Vagina (tissue), 2 donors: ENCODE results near the gene RAMP1.

ENCODE experiments used
- POLR2AphosphoS5 ChIP-seq, 2 donors: sonication (generic); formaldehyde crosslinking; IDR thresholded peaks; one replicate each; pipeline ENCODE4 v1.9.0; 2017; ENCODE audit warnings: antibody characterized with exemption in 2 of 2, mild to moderate bottlenecking in 2 of 2, low read depth in 1 of 2; ENCODE audit not compliant: insufficient read depth in 1 of 2
- TF ChIP-seq, protein P1 (sequence below), 3 experiments: fragments of 450-650 bp in 2 of 3; fragments of 200-600 bp in 1 of 3; sonication (generic) in 1 of 3; IDR thresholded peaks; one replicate each; pipeline ENCODE4 v1.5.1; 2017 to 2019; ENCODE audit warnings: antibody characterized with exemption in 3 of 3, mild to moderate bottlenecking in 2 of 3, moderate library complexity in 2 of 3

DNA sequence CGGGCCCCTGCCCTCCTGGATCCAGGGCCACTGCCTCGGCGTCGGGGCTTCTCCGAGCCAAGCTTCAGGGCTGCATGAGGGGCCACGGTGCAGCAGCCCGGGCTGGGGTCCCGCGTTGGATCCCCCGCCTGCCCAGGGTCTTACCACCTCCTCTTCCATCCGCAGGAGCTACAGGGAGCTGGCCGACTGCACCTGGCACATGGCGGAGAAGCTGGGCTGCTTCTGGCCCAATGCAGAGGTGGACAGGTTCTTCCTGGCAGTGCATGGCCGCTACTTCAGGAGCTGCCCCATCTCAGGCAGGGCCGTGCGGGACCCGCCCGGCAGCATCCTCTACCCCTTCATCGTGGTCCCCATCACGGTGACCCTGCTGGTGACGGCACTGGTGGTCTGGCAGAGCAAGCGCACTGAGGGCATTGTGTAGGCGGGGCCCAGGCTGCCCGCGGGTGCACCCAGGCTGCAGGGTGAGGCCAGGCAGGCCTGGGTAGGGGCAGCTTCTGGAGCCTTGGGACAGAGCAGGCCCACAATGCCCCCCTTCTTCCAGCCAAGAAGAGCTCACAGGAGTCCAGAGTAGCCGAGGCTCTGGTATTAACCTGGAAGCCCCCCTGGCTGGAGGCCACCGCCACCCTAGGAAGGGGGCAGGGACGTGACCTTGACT, 52.1 kb downstream of the RAMP1 start:
- TF ChIP-seq, protein P1, sequence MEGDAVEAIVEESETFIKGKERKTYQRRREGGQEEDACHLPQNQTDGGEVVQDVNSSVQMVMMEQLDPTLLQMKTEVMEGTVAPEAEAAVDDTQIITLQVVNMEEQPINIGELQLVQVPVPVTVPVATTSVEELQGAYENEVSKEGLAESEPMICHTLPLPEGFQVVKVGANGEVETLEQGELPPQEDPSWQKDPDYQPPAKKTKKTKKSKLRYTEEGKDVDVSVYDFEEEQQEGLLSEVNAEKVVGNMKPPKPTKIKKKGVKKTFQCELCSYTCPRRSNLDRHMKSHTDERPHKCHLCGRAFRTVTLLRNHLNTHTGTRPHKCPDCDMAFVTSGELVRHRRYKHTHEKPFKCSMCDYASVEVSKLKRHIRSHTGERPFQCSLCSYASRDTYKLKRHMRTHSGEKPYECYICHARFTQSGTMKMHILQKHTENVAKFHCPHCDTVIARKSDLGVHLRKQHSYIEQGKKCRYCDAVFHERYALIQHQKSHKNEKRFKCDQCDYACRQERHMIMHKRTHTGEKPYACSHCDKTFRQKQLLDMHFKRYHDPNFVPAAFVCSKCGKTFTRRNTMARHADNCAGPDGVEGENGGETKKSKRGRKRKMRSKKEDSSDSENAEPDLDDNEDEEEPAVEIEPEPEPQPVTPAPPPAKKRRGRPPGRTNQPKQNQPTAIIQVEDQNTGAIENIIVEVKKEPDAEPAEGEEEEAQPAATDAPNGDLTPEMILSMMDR (IDR thresholded peaks at IDR 0.05) = no peak
- TF ChIP-seq POLR2AphosphoS5 (IDR thresholded peaks at IDR 0.05; ENCODE audit: insufficient read depth in 1 of 2, low read depth in 1 of 2) = no peak
